Measurements from ENCODE around the gene ACADSB. TPM values are rescaled to one million over a fixed set of nuclear protein-coding genes. Genes with fewer than 3 reads are reported as not detected.

ACADSB gene
- total and polyA plus RNA-seq, 2 donors from 2014 or later = 26.6 to 48.5 TPM

- Histone ChIP-seq H3K27ac (ENCODE audit: low read depth in 2 of 2, low read length in 2 of 2) (no peak overlapping the region), H3K36me3 (ENCODE audit: control insufficient read depth in 2 of 3, insufficient read depth in 3 of 3, low read length in 3 of 3) (no peaks in the 10 kb centered on the region), H3K4me1 (ENCODE audit: control insufficient read depth in 2 of 3, insufficient read depth in 2 of 3, low read depth in 1 of 3, low read length in 3 of 3) (no peaks in the 10 kb centered on the region), H3K4me3 (ENCODE audit: low read length in 3 of 3) (no peak overlapping the region), H3K27me3 (ENCODE audit: control insufficient read depth, insufficient read depth, low read length) (no peaks in the 10 kb centered on the region), H3K9me3 (ENCODE audit: control insufficient read depth in 2 of 3, insufficient read depth in 1 of 3, low read length in 3 of 3) (no peaks in the 10 kb centered on the region), H3K9ac (ENCODE audit: low read length in 3 of 3) (no peak overlapping the region)
- intact Hi-C loops (cut with DNase I) = no loop called here
- no peak for DNase-seq
- no peak for FAIRE-seq
- TF ChIP-seq CTCF (IDR thresholded peaks at IDR 0.05; ENCODE audit: borderline replicate concordance, extremely low read depth, insufficient read depth) = no peak
Observed at GRCh38 chr10:123017421-123018165, 8.8 kb downstream of the ACADSB start.

GRCh38 chr10:123018531-123018930 lies 9.7 kb downstream of the ACADSB start:
- no peak for DNase-seq
- Histone ChIP-seq H3K27me3 (ENCODE audit: control insufficient read depth, insufficient read depth, low read length) (no peaks in the 10 kb centered on the region), H3K9ac (ENCODE audit: low read length in 3 of 3) (no peak overlapping the region), H3K4me1 (ENCODE audit: control insufficient read depth in 2 of 3, insufficient read depth in 2 of 3, low read depth in 1 of 3, low read length in 3 of 3) (no peaks in the 10 kb centered on the region), H3K9me3 (ENCODE audit: control insufficient read depth in 2 of 3, insufficient read depth in 1 of 3, low read length in 3 of 3) (no peaks in the 10 kb centered on the region), H3K27ac (ENCODE audit: low read depth in 2 of 2, low read length in 2 of 2) (no peak overlapping the region), H3K36me3 (ENCODE audit: control insufficient read depth in 2 of 3, insufficient read depth in 3 of 3, low read length in 3 of 3) (no peaks in the 10 kb centered on the region), H3K4me3 (ENCODE audit: low read length in 3 of 3) (no peak overlapping the region)
- intact Hi-C loops (cut with DNase I) = no loop called here
- FAIRE-seq = no peak
- no peak for TF ChIP-seq CTCF (IDR thresholded peaks at IDR 0.05; ENCODE audit: borderline replicate concordance, extremely low read depth, insufficient read depth)

GRCh38 chr10:123019264-123019663 lies 10.5 kb downstream of the ACADSB start:
- Histone ChIP-seq H3K4me1 (ENCODE audit: control insufficient read depth in 2 of 3, insufficient read depth in 2 of 3, low read depth in 1 of 3, low read length in 3 of 3) (no peaks in the 10 kb centered on the region), H3K36me3 (ENCODE audit: control insufficient read depth in 2 of 3, insufficient read depth in 3 of 3, low read length in 3 of 3) (no peaks in the 10 kb centered on the region), H3K9ac (ENCODE audit: low read length in 3 of 3) (no peak overlapping the region), H3K27me3 (ENCODE audit: control insufficient read depth, insufficient read depth, low read length) (no peaks in the 10 kb centered on the region), H3K27ac (ENCODE audit: low read depth in 2 of 2, low read length in 2 of 2) (no peak overlapping the region), H3K4me3 (ENCODE audit: low read length in 3 of 3) (no peak overlapping the region), H3K9me3 (ENCODE audit: control insufficient read depth in 2 of 3, insufficient read depth in 1 of 3, low read length in 3 of 3) (no peaks in the 10 kb centered on the region)
- intact Hi-C loops (cut with DNase I) = no loop called here
- DNase-seq = no peak
- no peak for TF ChIP-seq CTCF (IDR thresholded peaks at IDR 0.05; ENCODE audit: borderline replicate concordance, extremely low read depth, insufficient read depth)
- FAIRE-seq = no peak
